Inferior parietal cortex (tissue), 1 donor: ENCODE results near the gene UVSSA.

Source experiments
- DNase-seq: peaks from one replicate; pipeline ENCODE4 v3.0.0-alpha.2; 2016; ENCODE audit errors: extremely low spot score

The UVSSA gene, protein sequence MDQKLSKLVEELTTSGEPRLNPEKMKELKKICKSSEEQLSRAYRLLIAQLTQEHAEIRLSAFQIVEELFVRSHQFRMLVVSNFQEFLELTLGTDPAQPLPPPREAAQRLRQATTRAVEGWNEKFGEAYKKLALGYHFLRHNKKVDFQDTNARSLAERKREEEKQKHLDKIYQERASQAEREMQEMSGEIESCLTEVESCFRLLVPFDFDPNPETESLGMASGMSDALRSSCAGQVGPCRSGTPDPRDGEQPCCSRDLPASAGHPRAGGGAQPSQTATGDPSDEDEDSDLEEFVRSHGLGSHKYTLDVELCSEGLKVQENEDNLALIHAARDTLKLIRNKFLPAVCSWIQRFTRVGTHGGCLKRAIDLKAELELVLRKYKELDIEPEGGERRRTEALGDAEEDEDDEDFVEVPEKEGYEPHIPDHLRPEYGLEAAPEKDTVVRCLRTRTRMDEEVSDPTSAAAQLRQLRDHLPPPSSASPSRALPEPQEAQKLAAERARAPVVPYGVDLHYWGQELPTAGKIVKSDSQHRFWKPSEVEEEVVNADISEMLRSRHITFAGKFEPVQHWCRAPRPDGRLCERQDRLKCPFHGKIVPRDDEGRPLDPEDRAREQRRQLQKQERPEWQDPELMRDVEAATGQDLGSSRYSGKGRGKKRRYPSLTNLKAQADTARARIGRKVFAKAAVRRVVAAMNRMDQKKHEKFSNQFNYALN

DNA sequence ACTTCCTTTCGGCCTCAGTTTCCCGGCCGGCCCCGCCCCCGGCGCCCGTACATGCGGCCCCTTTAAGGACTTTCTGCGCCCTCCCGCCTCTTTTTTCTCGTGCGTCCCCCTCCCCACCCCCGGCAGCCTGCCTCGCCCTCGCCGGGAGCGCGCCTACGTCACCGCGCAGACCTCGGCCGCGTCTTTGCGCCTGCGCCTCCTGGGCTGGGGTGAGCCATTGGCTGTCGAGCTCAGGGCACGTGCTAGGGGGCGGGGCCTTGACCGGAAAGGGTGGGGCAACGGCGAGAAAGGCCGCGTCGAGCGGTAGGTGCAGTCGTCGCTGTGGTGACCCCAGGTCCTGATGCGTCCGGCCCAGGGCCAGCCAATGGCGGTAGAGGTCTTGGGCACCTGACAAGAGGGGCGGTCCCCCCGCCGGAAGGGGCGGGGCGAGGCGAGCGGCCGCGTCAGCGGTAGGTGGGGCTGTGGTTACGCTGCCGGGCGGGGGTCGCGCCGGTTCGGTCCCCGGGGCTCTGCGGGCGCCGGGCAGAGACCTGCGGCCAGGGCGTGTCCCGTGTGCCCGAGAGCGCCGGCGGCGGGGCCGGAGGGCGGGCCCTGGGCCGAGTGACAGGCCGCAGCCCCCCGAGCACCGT, at the start of gene UVSSA:
Gene UVSSA, plus strand, starts transcription at position 428 of the 629 bp plus-strand sequence. CDS start 884 bp downstream, outside the sequence.
- peak; percentile 99 for DNase-seq

DNA sequence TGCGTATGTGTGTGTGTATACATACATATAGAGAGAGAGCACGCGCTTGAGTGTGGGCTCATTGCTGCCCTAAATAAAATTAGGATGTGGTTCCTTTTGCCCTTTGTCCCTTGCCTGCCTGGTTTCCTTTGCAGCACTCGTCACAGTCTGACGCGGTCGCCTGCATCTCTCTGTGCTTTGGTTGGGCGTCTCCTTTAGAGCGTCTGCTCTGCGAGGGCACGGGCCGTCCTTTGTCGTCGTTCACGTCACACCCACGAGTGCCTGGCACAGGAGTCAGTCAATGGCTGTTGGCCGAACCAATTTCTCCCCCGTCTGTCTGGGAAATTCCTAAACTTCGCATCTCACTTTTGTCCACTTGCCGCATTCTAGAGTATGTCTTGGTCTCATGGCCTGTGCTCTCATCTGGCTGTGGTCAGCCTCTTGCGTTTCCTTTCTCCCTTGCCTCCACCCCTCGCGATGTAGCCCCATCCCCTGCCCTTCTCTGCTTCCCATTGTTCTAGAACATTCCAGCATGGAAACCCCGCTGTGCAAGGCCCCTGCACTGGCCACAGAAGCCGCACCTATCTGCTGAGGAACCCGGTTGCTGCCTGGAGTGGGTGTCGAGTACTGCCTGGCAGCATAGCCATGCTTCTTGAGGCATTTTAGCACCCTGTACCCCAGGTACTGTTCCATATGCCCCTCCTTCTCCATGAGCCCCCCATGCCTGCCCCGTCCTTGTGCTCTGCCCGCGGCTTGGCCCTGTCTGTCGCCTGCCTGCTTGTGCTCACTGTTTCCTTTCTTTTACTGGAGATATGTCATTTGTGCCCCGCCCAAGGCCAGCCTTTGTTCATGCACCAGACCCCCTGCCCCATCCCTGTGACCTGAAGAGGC, 49.3 kb upstream of the UVSSA start:
- no peak for DNase-seq

DNA sequence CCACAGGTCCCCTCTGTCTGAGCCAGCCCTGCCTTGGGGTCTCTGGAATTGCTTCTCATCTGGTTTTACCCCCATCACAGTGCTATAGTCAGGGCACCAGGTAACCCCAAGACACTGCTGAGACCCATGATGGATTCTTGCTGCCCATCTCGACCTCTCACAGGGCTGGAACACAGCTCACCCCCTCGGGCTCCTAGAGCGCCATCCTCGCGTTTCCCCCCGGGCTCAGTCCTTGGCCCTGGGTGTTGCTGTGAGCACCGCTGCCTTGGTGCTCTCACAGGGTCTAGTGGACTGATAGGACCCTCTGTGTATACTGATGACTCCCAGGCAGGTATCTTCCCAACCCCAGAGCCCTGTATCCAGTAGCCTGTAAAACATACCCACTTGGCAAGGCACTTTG, 48.5 kb upstream of the UVSSA start:
- no peak for DNase-seq

DNA sequence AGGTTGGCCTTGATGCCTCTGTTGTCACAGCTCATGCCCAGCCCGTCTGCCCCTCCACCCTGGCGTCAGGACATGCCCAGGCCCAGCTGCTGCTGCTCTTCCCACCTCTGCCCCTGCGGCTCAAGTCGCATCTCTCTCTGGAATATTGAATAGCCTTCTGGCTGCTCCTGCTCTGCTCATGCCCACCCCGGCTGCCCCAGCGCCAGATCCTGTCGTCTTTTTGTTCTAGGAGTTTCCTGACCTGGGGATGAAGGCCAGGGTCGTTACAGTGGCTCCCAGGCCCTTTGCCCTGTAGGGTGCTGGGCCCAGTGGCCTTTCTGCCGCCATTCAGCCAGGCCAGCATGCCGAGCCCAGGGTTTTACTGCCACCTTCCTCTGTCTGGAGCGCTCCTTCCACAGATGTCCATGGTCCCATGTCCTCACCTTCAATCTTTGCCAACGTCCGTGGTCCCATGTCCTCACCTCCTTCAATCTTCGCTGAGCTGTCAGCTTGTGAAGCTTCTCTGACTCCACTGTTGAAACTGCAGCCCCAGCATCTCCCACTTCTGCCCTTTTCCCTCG, 47.6 kb upstream of the UVSSA start:
- no peak for DNase-seq

DNA sequence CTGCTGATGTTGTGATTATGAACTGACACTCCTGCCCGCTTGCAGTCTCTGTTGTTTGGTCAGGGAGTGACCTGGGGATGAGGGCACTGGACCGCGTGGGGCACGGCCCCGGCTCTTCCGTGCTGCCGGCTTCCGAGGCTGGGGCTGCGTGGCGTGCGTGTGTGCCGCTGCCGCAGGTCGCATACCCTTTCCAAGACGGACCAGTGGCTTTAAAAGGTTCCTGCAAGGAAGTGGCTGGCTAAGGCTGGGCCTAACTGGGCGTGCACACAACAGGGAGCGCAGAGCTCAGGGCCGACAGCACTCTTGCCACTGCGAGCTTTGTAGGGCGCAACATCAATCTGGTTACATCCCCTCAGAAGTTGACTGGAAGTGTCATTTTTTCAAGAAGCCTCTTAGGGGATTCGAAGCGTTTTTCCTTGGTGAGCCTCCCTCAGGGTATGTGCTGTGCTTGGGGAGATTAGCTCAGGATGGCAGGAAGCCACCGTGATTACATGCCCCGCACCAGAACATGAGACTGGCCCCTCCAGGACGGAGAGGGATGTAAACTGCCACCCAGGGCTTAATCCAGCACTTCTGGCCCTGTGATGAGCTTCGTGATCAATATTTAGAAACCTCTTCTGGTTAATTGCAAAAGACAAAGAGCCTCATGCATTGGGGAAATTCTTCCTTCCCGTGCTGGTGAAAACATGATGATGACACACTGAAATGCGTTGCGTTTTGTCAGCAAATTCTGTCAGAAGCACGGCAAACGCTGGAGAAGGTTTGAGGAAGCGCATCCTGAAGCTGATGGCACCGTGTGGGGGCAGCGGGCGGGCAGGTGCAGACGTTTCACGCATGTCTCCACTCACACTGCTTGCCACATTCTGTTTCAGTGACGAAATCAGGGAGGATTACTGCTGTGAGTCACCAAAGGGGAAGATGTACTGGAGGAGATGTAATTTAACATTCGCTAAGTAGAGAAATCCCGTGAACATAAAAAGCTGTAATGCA, 46.2 kb upstream of the UVSSA start:
- peak; percentile 53 for DNase-seq

DNA sequence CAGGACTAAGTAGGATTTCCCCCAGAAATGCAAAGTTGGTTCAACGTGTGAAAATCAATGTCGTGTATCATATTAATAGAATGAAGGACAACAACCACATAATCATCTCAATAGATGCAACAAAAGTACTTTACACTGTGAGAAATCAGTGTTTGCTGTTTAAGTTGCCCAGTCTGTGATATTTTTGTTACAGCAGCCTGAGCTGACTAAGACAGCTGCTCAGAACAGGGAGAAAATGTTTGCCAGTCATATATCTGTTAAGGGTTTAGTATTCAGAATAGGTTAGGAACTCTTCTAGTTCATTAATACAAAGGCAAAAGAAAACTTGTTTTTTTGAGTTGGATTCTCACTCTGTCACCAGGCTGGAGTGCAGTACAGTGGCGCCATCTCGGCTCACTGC, 44.8 kb upstream of the UVSSA start:
- no peak for DNase-seq

DNA sequence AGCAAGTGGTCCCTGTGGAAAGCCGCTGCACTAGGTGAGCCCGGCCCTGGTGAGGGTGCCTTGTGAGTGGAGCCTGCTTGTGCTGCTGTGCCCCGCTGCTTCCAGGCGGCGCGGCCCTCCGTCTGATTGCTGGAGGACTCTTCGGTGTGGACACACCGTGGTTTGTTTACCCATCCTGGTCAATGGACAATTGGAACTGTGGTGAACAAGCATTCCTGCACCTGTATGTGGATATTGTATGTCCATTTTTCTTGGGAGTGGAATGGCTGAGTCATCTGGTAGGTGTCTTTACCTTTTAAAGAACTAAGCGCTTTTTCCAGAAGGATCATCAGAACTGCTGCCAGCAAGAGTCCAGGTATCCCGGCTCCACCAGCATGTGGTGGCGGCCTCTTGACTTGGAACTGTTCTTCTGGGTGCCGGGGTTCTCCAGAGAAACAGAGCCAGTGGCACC, 41.7 kb upstream of the UVSSA start:
- no peak for DNase-seq

DNA sequence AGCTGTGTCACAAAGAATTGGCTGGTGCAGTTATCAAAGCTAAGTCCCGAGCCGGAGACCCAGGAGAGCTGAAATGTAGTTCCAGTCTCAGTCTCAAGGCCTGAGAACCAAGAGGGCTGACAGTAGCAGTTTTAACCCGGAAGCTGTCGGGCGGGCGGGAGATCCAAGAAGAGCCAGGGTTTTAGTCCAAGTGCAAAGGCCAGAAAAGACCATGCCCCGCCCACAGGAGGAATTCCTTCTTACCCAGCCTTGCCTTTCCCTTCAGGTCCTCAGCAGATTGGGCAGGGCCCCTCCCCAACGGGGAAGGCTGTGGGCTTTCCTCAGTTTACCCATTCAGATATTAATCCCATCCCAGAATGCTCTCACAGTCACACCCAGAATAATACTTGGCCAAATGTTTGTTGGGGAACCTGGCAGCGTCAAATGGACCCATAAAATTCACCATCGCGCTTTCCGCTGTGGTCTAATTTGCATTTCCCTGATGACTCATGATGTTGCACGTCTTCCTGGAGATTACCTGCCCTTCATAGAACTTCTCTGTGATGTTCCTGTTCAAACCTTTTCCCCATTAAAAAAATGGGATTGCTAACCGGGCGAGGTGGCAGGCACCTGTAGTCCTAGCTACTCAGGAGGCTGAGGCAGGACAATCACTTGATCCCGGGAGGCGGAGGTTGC, 41.1 kb upstream of the UVSSA start:
- DNase-seq = no peak

DNA sequence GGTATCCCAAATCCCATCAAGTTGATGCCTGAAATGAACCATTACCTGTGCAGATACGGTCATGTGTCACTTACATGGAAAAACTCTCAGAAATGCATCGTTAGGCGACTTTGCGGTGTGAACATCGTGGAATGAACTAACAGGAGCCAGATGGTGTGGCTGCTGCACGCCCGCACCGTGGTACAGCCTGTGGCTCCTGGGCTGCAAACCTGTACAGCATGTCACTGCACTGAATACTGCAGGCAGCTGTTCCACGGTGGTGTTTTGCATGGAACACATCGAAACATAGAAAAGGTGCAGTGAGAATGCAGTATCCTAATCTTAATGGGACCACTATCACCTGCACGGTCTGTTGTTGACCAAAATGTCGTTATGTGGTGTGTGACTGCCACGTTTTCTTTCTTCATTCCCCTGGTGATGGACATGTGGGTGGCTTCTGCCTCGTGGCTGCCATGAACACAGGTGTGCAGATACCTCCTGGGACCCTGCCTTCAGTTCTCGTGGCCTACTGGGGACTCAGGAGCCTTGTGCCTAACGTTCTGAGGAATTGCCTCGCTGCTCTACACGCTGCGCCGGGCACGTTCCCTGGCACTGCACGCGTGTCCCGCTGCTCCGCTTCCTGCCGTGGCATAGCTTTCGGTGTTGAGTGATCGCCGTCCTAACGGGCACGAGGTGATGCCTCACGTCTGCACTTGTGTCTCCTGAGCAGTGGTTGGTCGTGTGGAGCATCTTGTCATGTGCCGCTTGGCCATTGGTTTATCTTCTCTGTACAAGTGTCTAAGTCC, 38.9 kb upstream of the UVSSA start:
- DNase-seq = no peak

DNA sequence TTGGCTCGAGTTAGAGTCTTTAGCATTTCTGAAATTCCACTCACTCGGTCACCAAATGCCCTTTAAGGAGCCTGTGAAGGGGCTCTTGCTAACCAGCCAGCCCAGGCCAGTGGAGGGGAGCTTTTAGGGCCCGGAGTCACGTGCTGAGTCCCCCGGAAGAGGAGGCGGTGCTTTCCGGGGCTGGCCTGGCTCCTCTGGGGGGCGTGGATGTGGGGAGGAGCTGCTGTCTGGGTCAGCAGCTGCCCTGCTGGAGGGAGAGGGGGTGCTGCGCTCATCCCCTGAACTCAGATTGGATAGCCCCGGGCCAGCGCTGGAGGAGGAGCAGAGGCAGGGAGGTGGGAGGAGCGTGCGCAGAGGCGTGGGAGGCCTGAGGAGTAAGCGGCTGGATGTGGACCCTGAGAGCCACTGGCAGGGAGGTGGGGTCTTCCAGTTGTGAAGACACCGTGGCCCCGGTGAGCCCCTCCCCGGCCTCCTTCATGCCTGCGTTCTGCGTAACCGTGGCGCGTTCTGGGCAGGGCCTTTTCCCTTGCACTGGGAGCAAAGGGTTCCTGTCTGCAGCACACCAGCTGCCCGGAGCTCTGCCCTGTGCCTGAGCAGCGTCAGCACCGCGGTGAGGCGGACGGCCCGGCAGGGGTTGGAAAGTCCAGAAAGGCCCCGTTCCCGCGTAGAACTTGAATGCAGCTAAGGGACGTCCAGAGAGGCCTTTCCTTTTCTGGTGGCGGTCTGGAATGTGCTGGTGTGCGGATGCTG, 37.6 kb upstream of the UVSSA start:
- DNase-seq = peak; percentile 74

DNA sequence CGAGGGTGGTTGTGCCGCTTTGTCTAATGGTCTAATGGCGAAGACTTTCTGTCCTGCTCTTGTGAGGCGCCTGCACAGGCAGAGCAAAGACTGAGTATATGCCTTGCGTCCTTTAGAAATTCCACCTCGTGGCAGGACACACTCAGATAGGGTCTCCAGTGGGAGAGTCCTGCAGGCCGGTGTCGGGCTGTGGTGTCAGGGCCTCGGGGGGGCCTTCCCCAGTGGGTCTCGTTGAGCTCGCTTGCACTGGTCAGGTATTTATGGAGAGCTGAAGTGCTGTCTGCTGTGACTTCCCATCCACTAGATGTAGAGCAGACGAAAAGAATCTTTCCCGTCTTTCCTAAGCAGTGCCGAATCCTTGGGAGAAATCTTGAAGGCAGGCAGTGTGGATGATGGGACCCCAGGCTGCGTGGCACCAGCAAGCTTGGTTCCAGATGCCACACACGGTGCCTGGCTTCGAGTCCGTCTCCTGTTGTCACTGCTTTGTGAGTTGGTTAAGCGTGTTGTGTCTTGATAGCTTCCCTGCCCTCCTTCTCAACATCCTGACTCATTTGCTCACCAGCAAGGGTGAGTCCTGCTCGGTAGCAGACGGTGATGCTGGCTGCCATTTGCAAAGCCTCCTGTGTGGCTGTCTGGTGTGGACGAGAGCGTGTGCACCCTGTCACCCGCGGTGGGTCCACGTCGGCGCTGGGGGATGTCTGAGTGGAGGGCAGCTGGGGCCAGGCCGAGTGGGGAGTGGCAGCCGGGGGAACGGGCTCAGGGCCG, 36.8 kb upstream of the UVSSA start:
- DNase-seq = no peak

DNA sequence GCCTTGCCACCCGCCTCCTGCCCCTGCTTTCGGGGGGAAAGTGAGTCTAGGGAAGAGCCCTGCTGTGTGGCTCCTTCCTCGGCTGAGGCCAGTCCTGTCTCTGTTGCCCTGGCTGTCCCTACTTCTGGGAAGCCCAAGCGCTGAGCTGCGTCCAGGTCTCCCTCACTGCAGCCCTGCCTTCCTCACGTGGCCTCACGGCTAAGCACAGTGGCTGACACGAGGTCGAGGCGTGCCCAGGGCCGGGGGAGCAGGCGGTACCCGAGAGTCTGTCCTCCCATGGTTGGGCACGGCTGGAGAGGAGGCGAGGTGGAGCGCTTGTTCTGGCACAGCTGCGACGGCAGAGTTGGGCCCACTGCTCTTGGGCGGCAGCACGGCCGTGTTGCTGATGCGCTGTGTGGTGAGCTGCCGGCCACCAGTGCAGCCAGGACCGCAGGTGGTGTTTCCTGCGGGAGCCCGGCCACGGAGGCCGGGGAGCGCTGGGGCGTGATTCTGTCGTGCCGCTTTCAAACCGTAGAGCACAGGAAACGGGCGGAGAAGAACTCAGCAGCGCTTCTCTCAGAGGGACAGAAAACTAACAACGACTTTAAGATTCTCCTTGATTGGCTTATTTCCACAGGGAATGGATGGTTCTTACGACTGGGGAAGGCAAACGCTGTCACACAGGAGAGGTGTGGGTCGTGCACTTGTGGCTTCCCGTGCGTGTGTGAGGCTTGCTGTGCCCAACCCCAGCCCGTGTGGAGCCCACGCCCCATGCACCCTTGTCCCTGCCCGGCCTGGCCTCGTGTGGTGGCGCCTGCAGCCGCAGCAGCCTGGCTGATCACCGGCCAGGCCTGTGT, 36.0 kb upstream of the UVSSA start:
- no peak for DNase-seq

DNA sequence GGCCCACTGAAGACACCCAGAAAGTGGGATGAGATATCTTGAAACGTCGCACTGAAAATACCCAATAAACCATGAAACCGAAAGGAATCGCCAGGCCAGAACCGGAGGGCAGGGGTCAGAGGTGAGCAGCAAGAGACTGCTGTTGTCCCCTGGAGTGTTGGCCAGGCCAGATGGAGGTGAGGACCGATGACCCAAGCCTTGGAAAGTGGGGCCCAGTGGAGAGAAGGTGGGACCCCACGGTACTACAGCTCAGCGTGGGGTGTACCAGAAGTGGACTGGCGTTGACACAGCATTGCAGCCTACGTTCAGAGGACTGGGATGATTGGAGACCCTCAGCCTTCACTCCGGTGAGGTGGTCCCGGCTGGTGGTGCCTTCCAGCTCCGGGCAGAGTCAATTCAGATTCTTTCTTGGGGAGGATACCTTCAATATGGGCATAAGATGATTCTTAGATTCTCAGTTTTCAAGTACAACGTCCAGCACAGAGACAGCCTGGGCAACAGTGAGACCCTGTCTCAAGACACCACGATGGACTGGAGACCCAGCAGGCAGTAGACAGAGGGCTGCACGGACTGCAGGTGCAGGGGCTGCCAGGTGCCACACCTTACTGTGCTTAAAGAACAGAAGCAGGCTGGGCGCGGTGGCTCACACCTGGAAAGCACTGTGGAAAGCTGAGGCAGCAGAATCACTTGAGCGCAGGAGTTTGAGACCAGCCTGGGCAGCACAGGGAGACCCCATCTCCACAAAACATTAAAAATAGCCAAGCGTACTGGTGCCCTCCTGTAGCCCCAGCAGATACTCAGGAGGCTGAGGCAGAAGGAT, 34.0 kb upstream of the UVSSA start:
- DNase-seq = no peak

DNA sequence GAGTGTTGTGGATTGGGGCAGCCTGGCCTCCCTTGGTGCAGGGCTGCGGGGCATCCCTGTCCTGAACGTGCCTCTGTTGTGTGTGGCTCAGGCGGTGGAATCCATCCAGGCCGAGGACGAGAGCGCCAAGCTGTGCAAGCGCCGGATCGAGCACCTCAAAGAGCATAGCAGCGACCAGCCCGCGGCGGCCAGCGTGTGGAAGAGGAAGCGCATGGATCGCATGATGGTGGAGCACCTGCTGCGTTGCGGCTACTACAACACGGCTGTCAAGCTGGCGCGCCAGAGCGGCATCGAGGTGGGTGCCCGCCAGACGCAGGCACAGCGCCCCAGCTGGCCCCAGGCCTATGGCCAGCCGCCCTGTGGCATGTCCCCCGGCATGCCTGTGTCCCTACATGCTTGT, 31.7 kb upstream of the UVSSA start:
- no peak for DNase-seq

DNA sequence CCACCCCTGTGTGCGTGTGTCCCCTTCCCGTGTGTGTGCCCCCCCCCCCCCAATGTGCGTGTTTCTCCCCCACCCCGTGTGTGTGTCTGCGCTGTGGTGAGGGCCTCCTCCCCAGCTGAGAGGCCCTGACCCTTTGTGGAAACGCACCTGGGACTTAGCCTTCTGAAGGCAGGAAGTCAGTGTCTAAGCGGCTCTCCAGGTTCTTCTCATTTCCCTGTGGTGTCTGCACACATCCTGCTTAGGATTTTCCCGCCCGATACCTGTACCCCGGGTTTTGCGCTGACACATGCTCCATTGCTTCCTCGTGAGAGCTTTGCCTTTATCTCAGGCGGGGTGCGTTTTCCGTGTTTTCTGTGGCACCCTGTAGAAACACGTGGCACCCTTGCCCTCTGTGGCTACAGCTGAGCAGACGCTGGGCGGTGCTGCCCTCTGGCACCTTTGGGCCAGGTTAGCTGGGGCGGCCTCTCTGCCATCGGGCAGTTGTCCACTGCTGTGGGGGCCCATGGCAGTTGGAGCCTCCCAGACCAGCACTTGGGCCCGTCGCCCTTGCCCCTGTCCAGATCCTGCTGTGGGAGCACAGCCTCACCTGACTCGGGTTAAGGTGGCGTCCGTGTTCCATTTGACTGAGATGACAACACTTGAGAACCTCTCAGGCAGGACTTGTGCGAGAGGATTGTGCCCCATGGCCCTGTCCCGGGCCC, 31.0 kb upstream of the UVSSA start:
- DNase-seq = no peak
